ENCODE data around the gene FRRS1. TPM values are rescaled to one million over a fixed set of nuclear protein-coding genes. Genes with fewer than 3 reads are reported as not detected.

The FRRS1 gene
- total and polyA plus RNA-seq, 2 experiments from 2014 or later: 0.34 to 6.8 TPM

DNA sequence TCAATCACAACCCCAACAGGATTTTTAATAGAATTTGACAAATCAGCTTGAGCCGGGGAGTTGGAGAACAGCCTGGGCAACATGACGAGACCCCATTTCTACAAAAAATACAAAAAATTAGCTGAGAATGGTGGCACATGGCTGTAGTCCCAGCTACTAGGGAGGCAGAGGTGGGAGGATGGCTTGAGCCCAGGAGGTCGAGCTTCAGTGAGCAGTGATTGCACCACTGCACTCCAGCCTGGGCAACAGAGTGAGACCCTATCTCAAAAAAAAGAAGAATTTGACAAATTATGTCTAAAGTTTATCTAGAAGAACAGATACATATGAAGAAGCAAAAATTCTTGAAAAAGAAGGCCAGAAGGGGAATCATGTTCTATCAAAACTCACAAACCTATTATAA is 43.2 kb downstream of the FRRS1 start (continued):
- no peak for TF ChIP-seq ZNF331 (CRISPR knock-in tag; IDR thresholded peaks at IDR 0.05; ENCODE audit: low read depth)
- no peak for TF ChIP-seq POLR2AphosphoS5 (IDR thresholded peaks at IDR 0.05; ENCODE audit: low read depth)
- no peak for TF ChIP-seq ZNF114 (CRISPR knock-in tag; IDR thresholded peaks at IDR 0.05)
- TF ChIP-seq REST (IDR thresholded peaks at IDR 0.05; ENCODE audit: unreplicated experiment): no peak
- TF ChIP-seq NANOG (IDR thresholded peaks at IDR 0.05; ENCODE audit: borderline replicate concordance): no peak
- no peak for TF ChIP-seq CREB1 (CRISPR knock-in tag; IDR thresholded peaks at IDR 0.05; ENCODE audit: low read depth)

GRCh38 chr1:99717005-99717404 is 49.4 kb downstream of the FRRS1 start:
- no peaks in the 10 kb centered on the region for H3K9me2 ChIP-seq (ENCODE audit: insufficient read depth)
- H3K4me1 Mint-ChIP-seq: peaks cover 10% of the 10 kb centered on the region; the same call in 2 of the 3 replicates
- H4K20me1 ChIP-seq (replicated peaks; ENCODE audit: insufficient read depth): no peaks in the 10 kb centered on the region
- no peaks in the 10 kb centered on the region for H3K36me3 ChIP-seq (ENCODE audit: insufficient read depth)
- ATAC-seq (no peak), DNase-seq (ENCODE audit: low spot score) (no peak)
- no peaks in the 10 kb centered on the region for H3K9me3 Mint-ChIP-seq
- no peak overlapping the region for H3K4me3 Mint-ChIP-seq
- no peaks in the 10 kb centered on the region for H3K27me3 ChIP-seq (ENCODE audit: insufficient read depth)
- H3K27ac Mint-ChIP-seq: no peak overlapping the region
- H3K4me3 ChIP-seq: no peak overlapping the region
- no peak overlapping the region for H2AFZ ChIP-seq
- peaks cover 4% of the 10 kb centered on the region for H3K27me3 Mint-ChIP-seq (ENCODE audit: insufficient read depth, low read depth, poor library complexity)
- H3K27ac ChIP-seq (ENCODE audit: low read depth): no peak overlapping the region
- no peaks in the 10 kb centered on the region for H3K79me2 ChIP-seq (replicated peaks; ENCODE audit: insufficient read depth)
- 0 out of 2 replicates have a peak, but pooled peaks cover 8% of the 10 kb centered on the region for H3K4me1 ChIP-seq (ENCODE audit: insufficient read depth)
- no peaks in the 10 kb centered on the region for H3F3A ChIP-seq (replicated peaks; ENCODE audit: low read depth)
- H3K36me3 Mint-ChIP-seq (ENCODE audit: low read depth): no peaks in the 10 kb centered on the region; the same call in 2 of the 3 replicates
- no peak overlapping the region for H3K4me2 ChIP-seq
- TF ChIP-seq EZH2 (IDR thresholded peaks at IDR 0.05; ENCODE audit: low read depth, unreplicated experiment) (no peak), ZNF331 (CRISPR knock-in tag; IDR thresholded peaks at IDR 0.05; ENCODE audit: low read depth) (no peak), POLR2AphosphoS5 (IDR thresholded peaks at IDR 0.05; ENCODE audit: low read depth) (no peak), JUNB (IDR thresholded peaks at IDR 0.05; ENCODE audit: unreplicated experiment) (no peak), EZH2phosphoT487 (IDR thresholded peaks at IDR 0.05; ENCODE audit: unreplicated experiment) (no peak), CTCF (conservative IDR thresholded peaks at IDR 0.05; ENCODE audit: low read depth in 2 of 2) (no peak), CREB1 (CRISPR knock-in tag; IDR thresholded peaks at IDR 0.05; ENCODE audit: low read depth) (no peak)
- TF ChIP-seq, protein P1, sequence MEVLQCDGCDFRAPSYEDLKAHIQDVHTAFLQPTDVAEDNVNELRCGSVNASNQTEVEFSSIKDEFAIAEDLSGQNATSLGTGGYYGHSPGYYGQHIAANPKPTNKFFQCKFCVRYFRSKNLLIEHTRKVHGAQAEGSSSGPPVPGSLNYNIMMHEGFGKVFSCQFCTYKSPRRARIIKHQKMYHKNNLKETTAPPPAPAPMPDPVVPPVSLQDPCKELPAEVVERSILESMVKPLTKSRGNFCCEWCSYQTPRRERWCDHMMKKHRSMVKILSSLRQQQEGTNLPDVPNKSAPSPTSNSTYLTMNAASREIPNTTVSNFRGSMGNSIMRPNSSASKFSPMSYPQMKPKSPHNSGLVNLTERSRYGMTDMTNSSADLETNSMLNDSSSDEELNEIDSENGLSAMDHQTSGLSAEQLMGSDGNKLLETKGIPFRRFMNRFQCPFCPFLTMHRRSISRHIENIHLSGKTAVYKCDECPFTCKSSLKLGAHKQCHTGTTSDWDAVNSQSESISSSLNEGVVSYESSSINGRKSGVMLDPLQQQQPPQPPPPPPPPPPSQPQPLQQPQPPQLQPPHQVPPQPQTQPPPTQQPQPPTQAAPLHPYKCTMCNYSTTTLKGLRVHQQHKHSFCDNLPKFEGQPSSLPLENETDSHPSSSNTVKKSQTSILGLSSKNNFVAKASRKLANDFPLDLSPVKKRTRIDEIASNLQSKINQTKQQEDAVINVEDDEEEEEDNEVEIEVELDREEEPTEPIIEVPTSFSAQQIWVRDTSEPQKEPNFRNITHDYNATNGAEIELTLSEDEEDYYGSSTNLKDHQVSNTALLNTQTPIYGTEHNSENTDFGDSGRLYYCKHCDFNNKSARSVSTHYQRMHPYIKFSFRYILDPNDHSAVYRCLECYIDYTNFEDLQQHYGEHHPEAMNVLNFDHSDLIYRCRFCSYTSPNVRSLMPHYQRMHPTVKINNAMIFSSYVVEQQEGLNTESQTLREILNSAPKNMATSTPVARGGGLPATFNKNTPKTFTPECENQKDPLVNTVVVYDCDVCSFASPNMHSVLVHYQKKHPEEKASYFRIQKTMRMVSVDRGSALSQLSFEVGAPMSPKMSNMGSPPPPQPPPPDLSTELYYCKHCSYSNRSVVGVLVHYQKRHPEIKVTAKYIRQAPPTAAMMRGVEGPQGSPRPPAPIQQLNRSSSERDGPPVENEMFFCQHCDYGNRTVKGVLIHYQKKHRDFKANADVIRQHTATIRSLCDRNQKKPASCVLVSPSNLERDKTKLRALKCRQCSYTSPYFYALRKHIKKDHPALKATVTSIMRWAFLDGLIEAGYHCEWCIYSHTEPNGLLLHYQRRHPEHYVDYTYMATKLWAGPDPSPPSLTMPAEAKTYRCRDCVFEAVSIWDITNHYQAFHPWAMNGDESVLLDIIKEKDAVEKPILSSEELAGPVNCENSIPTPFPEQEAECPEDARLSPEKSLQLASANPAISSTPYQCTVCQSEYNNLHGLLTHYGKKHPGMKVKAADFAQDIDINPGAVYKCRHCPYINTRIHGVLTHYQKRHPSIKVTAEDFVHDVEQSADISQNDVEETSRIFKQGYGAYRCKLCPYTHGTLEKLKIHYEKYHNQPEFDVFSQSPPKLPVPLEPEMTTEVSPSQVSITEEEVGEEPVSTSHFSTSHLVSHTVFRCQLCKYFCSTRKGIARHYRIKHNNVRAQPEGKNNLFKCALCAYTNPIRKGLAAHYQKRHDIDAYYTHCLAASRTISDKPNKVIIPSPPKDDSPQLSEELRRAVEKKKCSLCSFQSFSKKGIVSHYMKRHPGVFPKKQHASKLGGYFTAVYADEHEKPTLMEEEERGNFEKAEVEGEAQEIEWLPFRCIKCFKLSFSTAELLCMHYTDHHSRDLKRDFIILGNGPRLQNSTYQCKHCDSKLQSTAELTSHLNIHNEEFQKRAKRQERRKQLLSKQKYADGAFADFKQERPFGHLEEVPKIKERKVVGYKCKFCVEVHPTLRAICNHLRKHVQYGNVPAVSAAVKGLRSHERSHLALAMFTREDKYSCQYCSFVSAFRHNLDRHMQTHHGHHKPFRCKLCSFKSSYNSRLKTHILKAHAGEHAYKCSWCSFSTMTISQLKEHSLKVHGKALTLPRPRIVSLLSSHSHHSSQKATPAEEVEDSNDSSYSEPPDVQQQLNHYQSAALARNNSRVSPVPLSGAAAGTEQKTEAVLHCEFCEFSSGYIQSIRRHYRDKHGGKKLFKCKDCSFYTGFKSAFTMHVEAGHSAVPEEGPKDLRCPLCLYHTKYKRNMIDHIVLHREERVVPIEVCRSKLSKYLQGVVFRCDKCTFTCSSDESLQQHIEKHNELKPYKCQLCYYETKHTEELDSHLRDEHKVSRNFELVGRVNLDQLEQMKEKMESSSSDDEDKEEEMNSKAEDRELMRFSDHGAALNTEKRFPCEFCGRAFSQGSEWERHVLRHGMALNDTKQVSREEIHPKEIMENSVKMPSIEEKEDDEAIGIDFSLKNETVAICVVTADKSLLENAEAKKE (CRISPR knock-in tag; IDR thresholded peaks at IDR 0.05): no peak
